HCT116 (cell line): ENCODE data around the gene ZC3HAV1.

Source experiments
- CTCF ChIP-seq, 3 experiments: fragments of 200-600 bp in 1 of 3; sonication (generic) in 1 of 3; IDR thresholded peaks in 2 of 3; conservative IDR thresholded peaks in 1 of 3; 2 replicates each; pipeline ENCODE4 v1.5.1; 2012 to 2017; ENCODE audit warnings: low read depth in 2 of 3, low read length in 2 of 3, antibody characterized with exemption in 1 of 3, borderline replicate concordance in 1 of 3, control low read depth in 1 of 3, mild to moderate bottlenecking in 1 of 3, mixed read lengths in 1 of 3, mixed run types in 1 of 3, moderate library complexity in 1 of 3; ENCODE audit not compliant: insufficient read depth in 1 of 3
- EZH2 ChIP-seq: fragments of 200-600 bp; sonication (generic); IDR thresholded peaks from 2 replicates; pipeline ENCODE4 v1.6.1; 2017; ENCODE audit warnings: antibody characterized with exemption, mixed run types
- EZH2phosphoT487 ChIP-seq: fragments of 200-600 bp; IDR thresholded peaks from 2 replicates; pipeline ENCODE4 v1.6.1; 2018; ENCODE audit warnings: antibody characterized with exemption, borderline replicate concordance
- FOSL1 ChIP-seq: IDR thresholded peaks from 2 replicates; pipeline ENCODE4 v1.6.1; 2012; ENCODE audit warnings: low read depth
- JUND ChIP-seq: IDR thresholded peaks from 2 replicates; pipeline ENCODE4 v1.6.1; 2012
- MAX ChIP-seq: IDR thresholded peaks from 2 replicates; pipeline ENCODE4 v1.6.1; 2012
- POLR2AphosphoS5 ChIP-seq: IDR thresholded peaks from 2 replicates; pipeline ENCODE4 v1.6.1; 2011; ENCODE audit warnings: mild to moderate bottlenecking, low read depth, low read length, moderate library complexity
- RAD21 ChIP-seq: IDR thresholded peaks from 2 replicates; pipeline ENCODE4 v1.6.1; 2012; ENCODE audit warnings: low read depth, mild to moderate bottlenecking

GRCh38 chr7:139059905-139060304 lies 49.6 kb downstream of the ZC3HAV1 start:
- TF ChIP-seq JUND: no peak
- no peak for TF ChIP-seq EZH2
- TF ChIP-seq CTCF (IDR thresholded peaks at IDR 0.05 in 2 of 3, conservative IDR thresholded peaks at IDR 0.05 in 1 of 3; ENCODE audit: borderline replicate concordance in 1 of 3, insufficient read depth in 1 of 3, low read depth in 2 of 3, low read length in 2 of 3): no peak
- TF ChIP-seq RAD21: no peak
- TF ChIP-seq FOSL1: no peak
- no peak for TF ChIP-seq EZH2phosphoT487
- no peak for TF ChIP-seq POLR2AphosphoS5
- TF ChIP-seq MAX: no peak
